NCI-H1105 treated with DMSO at 0.1 percent for 48 hours (cell line): Measurements from ENCODE around the gene EHMT1.

Experiments
- DNase-seq: peaks from one replicate; lab custom pipeline; 2025; lab: John Stamatoyannopoulos, UW

Gene EHMT1

DNA sequence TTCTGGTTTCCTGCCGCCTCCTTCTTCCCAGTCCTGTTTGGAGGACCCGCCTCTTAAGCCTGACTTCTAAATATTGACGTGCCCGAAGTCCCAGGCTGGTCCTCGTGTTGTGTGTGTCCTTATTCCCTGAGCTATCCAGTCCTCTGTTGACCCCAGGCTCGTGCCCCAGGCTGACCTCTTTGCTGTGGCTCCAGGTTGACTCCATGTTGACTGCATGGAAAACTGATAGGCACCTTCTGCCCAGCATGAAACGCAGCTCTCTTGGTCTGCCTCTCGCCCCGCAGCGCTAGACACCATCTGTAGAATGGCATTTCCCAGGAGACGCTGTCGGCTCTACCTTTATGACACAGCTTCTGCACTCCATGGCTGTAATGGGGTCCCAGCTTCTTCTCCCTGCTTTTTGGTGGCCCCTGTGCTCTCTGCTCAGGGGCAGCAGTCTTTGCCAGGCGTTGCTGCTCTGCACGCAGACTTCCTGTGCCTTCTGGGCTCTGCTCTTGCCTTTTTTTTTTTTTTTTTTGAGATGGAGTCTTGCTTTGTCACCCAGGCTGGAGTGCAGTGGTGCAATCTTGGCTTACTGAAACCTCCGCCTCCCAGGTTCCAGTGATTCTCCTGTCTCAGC is 28.4 kb downstream of the EHMT1 start:
- DNase-seq = no peak

DNA sequence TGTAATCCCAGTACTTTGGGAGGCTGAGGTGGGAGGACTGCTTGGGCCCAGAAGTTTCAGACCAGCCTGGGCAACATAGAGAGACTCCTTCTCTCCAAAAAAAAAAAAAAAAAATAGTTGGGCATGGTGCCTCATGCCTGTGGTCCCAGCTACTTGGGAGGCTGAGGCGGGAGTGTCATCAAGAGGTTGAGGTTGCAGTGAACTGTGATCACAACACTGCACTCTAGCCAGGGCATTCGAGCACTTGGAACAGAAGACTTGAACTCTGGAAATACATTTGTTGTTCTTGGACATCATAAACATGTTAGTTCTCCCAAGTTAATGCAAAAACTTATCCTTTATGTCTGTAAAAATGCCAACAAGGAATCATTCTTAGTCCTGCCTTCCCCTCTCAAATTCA is 29.6 kb downstream of the EHMT1 start:
- DNase-seq = no peak

DNA sequence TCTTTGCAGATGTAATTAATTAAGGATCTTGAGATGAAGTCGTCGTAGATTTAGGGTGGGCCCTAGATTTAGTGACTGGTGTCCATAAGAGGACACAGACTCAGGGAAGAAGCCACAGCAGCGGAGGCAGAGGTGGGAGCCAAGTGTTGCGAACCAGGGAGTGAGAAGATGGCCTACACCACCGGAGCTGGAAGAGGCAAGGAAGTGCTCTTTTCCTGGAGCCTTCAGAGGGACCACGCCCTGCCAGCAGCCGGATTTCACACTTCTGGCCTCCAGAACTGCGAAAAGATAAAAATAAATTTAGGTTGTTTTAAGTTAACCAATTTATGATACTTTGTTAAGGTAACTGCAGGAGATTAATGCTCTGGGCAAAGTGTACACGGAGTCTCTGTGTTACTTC is 30.7 kb downstream of the EHMT1 start:
- DNase-seq = no peak

DNA sequence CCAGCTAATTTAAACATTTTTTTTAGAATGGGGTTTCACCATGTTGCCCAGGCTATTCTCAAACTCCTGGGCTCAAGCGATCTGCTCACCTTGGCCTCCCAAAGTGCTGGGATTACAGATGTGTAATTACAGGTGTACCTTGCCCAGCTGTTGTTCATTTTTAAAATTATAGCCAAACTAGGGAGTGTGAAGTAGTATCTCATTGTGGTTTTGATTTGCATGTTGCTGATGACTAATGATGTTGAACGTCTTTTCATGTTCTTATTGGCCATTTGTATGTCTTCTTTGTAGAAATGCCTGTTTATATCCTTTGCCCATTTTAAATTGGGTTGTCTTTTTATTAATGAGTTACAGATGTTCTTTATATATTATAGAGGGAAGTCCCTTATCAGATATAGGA is 31.5 kb downstream of the EHMT1 start:
- DNase-seq = no peak

DNA sequence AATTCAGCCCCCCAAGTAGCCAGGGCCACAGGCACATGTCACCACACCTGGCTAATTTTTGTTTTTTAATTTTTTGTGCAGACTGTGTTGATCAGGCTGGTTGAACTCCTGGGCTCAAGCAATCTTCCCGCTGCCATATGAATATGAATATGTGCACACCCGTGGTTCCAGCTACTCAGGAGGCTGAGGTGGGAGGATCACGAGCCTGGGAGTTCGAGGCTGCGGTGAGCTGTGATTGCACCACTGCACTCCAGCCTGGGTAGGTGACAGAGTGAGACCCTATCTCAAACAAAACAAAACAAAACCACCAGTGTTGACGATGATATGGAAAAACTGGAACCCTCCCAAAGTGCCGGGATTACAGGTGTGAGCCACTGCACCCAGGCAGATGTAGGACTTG is 32.0 kb downstream of the EHMT1 start:
- no peak for DNase-seq

DNA sequence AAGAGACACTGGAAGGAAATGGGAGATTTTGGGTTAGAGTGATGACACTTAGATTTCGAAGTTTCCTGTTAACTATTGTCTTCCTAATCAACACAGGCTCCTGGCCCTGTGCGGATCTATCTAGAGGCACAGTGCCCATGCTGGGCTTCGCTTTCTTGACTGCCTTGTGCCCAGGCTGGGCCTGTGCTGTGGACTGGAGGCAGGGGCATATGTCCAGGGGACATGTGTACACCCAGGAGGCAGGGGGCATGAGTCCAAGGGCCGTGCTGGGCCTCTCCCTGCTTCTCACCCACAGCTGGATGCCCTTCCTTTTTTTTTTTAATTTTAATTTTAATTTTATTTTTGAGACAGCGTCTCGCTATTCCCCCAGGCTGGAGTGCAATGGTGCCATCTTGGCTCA is 37.6 kb downstream of the EHMT1 start:
- DNase-seq = no peak

DNA sequence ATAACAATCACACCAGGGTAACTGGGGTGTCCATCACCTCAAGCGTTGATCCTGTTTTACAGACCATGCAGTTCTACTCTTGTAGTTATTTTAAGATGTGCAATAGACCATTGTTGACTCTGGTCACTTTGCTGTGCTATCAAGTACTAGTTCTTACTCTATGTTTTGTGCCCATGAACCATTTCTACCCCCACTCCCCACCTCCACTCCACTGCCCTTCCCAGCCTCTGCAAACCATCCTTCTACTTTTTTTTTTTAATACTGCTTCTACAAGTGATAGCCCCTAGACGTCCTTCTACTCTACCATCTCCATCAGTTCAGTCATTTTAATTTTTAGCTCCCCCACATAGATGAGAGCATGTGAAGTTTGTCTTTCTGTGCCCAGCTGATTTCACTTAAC is 38.8 kb downstream of the EHMT1 start:
- DNase-seq = no peak

DNA sequence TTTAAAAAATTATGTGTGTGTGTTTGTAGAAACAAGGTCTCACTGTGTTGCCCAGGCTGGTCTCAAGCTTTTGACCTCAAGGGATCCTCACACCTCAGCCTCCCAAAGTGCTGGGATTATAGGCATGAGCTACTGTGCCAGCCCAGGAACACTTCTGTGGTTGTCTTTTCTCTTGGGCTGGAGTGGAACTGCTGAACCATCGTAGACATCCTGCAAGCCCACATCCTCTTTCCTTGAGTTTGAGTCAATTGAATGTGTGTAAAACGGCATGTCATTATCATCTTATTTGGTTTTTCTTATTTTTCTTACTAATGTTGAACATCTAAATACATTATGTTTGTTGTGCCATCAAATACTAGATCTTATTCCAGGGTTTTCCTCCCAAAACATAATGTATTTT is 40.0 kb downstream of the EHMT1 start:
- DNase-seq = no peak

DNA sequence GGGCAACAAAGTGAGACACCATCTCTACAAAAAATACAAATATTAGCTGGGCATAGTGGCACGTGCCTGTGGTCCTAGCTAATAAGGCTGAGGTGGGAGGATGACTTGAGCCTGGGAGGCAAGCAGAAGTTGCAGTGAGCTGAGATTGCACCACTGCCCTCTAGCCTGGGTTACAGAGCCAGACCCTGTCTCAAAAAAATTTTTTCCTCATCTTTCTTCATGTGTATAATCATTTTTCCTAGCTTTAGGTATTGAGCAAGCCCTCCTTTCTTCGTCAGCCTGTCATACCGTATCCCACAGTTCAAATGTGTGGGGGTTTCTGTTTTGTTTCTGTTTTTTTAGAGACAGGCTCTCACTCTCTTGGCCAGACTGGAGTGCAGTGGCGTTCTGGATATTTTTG is 41.3 kb downstream of the EHMT1 start:
- no peak for DNase-seq

DNA sequence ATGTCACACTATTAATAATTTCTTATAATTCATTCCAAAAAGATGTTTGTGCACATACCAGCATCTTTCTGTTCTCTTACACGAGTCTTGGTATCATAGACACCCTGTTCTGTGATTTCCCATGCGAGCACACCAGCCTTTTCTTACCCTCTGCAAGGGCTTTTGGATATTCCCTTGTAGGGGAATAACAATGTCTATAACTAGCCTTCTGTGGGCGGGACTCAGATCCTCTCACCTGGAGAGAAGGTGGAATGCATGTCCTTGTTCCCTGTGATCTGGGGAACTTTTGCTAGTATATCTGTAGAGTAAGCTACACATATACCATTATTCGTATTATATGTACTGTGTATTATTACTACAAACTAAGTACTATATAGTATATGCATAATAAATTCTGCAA is 44.8 kb downstream of the EHMT1 start:
- DNase-seq = no peak

DNA sequence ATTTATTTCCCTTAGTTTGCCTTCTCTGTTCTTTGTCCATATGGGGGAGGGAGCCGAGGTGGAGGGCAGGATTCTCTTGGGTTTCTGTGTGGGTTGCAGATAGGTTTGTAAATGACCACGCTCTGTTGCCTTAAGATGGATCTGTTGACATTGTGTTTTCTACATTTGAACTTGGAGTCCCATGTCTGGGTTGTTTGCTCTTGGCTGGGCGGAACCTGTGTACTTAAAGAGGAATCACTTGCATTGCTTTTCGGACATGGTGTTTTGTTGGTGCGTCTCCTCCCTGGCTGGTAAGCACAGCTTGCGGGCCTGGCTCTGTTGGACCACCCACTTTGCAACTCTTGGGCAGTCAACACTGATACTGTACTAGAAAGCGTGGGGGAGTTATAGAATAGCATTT is 45.9 kb downstream of the EHMT1 start:
- DNase-seq = no peak

DNA sequence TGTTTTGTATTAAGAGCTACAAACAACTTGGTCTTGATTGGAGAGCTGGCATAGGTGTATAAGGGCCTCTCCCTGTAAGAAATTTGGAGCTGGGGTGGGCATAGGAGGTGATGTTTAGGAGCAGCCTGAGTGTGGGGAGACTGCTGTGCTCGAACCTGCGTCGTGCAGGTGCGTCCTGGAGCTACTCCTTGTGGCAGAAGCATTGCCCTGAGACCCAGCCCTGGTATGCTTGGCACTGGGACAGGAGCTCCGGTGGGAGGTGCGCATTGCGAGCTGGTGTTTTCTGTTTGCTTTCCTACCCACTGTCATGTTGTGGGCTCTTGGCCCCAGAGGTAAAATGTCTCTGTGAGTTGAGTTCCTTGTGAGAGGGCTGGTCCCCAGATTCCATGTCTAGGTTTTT is 46.4 kb downstream of the EHMT1 start:
- no peak for DNase-seq

DNA sequence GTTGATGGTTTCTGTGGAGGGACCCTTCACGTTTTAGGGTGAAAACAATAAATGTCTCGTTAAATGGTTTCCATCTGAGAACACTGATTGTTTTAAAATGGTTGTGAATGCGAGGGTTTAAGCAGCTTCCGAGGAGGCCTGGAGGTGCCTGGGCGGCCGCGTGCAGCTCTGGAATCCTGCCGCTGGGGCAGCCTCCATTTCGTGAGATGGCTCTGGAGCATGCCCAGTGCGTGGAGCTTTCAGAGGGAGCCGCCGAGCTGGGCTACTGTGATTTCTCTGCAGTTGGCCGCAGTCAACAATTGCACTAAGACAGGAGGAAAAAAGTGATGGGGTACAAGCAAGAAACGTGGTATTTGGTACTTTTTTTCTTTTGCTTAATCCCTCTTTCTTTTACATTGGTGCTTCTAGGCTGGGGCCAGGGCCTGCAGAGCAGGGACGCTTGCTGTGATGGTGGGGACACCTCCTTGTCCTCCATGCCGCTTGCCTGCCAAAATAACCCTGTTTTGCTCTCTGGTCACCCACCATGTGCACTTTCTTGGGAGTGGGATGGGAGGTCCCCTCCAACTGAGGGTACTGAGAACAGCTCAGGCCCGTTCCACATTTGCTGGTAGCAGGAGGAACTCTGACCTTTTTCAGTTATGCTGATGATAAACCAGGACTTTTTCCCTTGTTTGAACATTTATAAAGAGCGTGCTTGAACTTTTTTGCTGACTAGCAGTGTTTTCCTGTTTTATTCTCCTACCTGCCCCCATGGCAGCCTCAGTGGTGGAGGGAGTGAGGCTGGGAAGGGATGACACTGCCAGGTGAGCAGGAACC is 47.1 kb downstream of the EHMT1 start:
- DNase-seq = no peak

DNA sequence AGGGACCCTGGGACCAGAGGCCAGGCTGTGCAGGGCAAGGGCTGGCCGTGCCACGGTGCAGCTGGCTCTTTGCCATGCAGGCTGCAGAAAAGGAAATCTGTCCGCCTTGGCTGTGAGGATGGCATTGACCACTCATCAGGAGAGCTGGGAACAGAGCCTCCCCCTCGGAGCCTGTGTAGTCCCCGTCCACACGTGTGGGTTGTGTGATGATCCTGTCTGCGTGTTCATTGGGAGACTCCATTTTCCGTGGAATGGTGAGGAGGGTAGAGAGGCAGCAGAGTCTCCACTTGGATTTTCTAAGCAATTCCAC is 47.7 kb downstream of the EHMT1 start:
- DNase-seq = no peak

DNA sequence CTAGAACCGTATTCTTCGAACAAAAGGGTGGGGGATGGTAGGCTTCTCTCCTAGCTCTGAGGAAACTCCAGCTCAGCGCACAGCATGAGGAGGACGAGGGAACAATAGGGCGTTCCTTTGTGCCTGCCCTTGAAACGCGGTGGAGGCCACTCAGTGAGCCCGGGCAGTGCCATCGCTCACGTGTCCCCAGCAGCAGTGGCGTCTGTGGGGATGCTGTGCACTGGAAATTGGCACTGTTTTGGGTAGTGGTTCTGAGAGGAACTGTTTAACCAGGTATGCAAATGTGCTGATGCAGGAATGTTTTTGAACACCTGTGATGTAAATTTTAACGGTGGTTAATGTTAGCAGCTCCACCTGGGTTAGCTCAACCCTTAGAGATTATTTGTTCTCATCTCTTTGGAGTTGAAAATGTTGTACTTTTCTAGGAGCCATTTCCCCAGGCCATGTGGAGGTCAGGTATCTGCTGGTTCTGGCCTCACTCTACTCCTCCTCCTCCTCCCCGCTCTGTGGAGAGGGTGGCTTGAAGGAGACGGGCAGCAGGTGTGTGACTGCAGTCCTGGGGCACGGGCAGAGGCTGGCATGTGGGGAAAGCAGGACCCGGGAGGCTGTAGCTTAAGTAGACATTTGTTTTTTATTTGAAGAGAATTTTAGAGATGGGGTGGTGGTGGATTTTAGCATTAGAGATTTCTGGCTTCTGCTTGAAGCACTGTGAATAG is 48.3 kb downstream of the EHMT1 start:
- no peak for DNase-seq

DNA sequence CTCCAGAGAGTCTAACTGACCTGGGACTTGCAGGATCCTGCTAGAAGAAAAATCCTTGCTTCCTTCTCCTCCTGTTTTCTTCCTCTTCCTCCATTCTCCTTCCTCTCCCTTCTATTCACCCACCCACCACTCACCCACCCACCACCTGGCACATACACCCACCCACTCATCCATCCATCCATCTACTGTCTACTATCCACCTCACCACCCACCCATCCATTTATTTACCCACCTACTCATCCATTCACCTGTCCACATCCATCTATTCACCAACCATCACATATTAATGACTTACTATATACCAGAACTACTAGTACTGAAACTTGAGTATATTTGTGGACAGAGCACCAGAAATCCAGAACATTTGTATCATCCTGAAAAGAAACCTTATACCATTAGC is 49.4 kb downstream of the EHMT1 start:
- DNase-seq = no peak

DNA sequence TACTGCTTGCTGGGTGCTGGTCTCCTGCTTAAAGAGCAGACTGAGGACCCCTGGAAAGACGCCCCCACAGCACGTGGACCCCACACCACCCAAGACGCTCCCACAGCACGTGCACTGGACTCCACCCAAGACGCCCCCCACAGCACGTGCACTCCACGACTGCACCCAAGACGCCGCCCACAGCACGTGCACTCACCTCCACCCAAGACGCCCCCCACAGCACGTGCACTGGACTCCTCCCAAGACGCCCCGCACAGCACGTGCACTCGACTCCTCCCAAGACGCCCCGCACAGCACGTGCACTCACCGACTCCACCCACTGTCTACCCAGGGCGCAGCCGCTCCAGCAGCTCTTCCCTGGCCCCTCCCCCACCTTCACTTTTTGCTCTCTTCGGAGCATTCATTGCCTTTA is 50.5 kb downstream of the EHMT1 start:
- DNase-seq = no peak

DNA sequence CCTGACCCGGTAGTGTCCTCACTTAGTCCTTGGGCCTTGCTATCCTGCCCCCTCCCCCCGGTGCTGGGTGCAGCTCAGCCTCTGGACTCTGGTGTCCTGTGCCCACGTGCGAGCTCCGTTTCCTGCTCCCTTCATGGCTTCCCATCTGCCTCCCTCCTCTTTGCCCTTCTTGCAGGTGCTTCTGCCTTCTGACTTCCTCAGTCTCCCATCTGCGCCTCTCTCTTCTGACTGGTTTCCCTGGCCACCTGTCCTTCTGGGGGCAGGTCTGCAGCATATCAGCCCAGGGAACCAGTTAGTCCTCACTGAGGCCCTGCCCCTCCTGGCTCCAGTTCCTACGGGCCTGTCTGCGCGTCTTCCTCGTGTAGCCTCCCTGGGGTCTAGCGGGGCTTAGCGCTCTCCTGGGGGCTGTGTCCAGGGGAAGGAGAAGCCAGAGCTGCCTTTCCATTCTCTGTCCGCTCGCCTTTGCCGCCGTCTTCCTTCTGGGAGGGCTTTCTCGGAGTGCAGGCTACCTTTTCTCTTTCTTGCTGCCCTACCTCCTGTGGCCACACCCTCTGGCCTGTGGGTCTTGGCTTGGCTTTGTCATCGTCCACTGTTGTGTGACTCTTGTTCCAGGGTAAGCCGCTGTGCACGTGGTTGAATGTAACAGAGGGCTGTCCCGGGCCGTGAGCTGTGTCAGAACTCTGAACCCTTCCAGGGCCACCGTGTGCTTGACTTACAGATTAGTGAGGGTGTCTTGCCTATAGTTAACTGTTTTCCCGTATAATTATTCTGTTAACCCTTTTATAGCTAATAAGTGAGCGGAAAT is 51.8 kb downstream of the EHMT1 start:
- no peak for DNase-seq

DNA sequence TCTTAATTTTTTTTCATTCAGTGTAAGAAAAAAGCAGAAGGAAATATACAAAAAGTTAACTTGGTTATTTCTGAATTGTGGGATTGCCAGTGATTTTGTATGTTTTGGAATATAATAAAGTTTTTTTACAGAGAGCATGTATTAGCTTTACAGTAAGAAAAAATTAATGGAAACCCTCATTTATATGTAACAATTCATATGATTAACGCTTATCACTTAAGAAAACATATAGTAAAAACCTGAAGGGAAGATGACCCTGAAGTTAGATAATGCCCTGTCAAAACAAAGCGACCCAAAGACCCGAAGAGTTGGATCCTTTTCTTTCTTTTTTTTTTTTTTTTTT is 52.4 kb downstream of the EHMT1 start:
- DNase-seq = no peak

DNA sequence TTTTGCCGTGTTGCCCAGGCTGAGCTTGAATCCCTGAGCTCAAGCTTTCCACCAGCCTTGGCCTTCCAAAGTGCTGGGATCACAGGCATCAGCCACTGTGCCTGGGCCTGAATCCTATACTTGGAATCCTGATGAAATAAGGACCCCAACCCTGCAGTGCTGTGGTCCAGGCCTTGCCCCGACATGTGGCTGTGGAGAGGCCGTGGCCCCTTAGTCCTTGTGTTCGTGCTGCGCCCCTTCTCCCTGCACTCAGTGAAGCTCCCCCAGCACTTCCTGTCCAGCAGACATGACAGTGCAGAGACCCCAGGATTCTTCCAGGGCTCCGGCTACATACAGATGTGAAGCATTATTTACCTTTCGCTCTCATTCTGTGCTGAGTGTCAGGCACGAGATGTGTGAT is 52.9 kb downstream of the EHMT1 start:
- DNase-seq = no peak

DNA sequence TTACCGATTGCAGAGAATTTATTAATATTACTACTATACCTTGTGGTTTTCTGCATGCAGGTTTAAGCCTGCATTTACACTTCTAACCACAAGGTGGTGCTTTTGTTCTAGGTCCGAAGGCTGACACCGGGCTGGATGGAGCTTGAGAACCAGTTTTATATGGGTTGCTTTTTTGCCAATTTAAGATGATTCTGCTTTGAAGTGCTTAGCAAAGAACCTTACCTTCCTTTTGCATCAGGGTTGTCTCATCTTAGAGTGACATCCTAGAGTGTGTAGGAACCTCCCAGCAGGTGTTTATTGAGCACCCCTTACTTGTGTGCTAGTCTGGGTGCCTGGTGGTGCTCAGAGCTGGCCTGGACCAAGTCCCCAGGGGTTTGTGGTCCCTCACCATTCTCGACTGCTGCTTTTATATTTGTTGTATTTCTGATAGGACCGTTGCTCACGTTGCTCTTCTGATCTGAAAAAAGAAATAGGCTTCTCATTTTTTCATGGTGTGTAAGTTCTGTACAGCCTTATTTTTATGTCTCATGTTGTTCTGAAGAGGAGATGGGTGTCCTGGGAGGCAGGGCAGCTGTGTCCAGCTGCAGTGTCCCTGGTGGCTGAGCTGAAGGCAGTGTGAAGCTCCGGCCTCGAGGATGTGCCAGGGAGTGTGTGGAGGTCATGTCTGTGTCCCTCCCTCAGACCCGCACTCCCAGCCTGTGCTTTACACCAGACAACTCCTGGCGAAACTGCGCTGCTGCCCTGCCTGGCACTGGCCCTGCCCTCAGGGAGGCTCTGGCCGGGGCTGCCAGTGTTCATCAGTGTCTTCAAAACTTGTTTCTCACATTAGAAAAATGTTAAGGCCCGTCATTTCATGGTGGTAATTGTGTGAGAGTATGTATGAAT is 54.3 kb downstream of the EHMT1 start:
- DNase-seq = peak; percentile 6

DNA sequence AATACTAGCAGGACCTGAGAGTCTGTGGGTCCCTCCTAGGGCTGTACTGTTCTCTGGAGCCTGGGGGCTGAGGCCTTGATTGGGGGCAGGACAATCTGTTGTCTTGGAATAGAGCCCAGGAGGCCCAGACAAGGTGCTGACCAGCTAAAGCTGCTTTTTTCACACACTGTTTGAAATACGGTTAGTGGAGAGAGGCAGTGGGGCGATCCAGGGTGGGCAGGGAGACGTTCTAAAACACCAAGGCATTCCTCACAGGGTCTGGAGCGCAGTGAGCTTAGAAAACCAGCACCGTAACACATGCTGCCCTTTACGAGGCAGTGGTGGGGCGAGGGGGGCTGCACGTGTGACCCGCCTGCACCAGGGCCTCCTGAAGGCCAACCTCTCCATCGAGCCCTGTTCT is 55.1 kb downstream of the EHMT1 start:
- DNase-seq = no peak
